ENCODE measurements around the gene TRIM24. TPM values are rescaled to one million over a fixed set of nuclear protein-coding genes. Genes with fewer than 3 reads are reported as not detected.

Gene TRIM24
- total and polyA plus RNA-seq, 2 of the 13 experiments (the other 11 are each of a cell fraction or from before 2014, with no cell fraction given): 100 to 106 TPM

DNA sequence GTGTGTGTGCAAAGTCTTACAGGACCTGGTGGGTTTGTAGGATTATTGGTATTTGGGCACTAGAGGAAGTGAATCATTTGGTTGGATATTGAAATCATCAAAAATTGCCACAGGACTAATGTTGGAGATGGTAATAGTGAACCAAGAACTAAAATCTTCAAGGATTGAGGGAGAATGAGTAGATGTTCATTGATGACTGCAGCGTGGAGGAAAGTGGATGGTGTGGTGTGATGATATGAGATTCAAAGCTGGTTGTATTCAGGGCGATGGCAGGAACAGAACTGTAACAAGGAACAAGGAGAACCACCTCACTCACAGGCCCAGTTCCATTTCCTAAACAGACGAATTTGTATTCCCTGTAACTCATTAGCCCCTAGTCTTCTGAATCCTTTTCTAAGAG is 90.3 kb downstream of the TRIM24 start:
- CTCF ChIA-PET (ENCODE audit: low intra/inter-chr PET ratio, low total read pairs): no interaction called here
- peak; percentile 8 for FAIRE-seq
- in situ Hi-C loops (cut with HindIII; ENCODE audit: extremely low pct_ligation_motif_present, low pct_unique_long_range_greater_than_20kb): no loop called here

More for the DNA sequence above, 90.3 kb downstream of the TRIM24 start:
- Histone ChIP-seq H4K20me1 (ENCODE audit: insufficient read depth, low read length) (no peaks in the 10 kb centered on the region; the same call in 1 of the 2 replicates), H3K9me3 (ENCODE audit: low read length) (no peaks in the 10 kb centered on the region), H3K27ac (ENCODE audit: extremely low read length, insufficient read depth, low read length) (no peak overlapping the region), H3K36me3 (replicated peaks in 1 of 2; ENCODE audit: control insufficient read depth in 1 of 2, insufficient read depth in 2 of 2, low read length in 2 of 2) (peaks cover 26 to 87% of the 10 kb centered on the region in 2 experiments), H3K79me2 (ENCODE audit: insufficient read depth, low read length) (peaks cover 18% of the 10 kb centered on the region), H2AFZ (ENCODE audit: low read length) (no peak overlapping the region), H3K4me1 (ENCODE audit: insufficient read depth, low read length) (0 out of 2 replicates have a peak, but pooled peaks cover 13% of the 10 kb centered on the region), H3K9ac (ENCODE audit: insufficient read depth, low read depth, low read length) (no peak overlapping the region), H3K4me2 (ENCODE audit: low read depth, low read length) (no peak overlapping the region), H3K27me3 (ENCODE audit: control insufficient read depth in 1 of 2, insufficient read depth in 2 of 2, low read length in 2 of 2) (no peaks in the 10 kb centered on the region), H3K4me3 (replicated peaks in 1 of 3; ENCODE audit: insufficient read depth in 1 of 3, low read depth in 2 of 3, low read length in 3 of 3) (no peak overlapping the region)
- ATAC-seq: 0 out of 3 replicates have a peak, but pooled peaks have one; percentile 6
- BruUV-seq (replicated peaks): no TSS peak
- TF ChIP-seq PRPF4 (IDR thresholded peaks at IDR 0.05; ENCODE audit: low read depth, low read length, poor library complexity, severe bottlenecking) (no peak), ZNF646 (CRISPR knock-in tag; IDR thresholded peaks at IDR 0.05) (no peak), ZBTB44 (CRISPR knock-in tag; IDR thresholded peaks at IDR 0.05) (no peak), RBM22 (optimal IDR thresholded peaks at IDR 0.05; ENCODE audit: low read length) (peak; percentile 91), PCBP1 (IDR thresholded peaks at IDR 0.05; ENCODE audit: borderline replicate concordance, low read depth, low read length) (no peak)
- intact Hi-C loops (cut with micrococcal nuclease; ENCODE audit: unreplicated experiment): no loop called here
- POLR2A ChIA-PET: no interaction called here
- WGBS (ENCODE audit: low lambda C conversion rate): 100% methylated on average over 3 of the region's 3 CpGs
- DNase-seq (ENCODE audit: low spot score): no peak
